Inflammatory macrophage treated with lipopolysaccharide for 4 hours (primary cell): ENCODE measurements around the gene UBE2E2.

Experiments
- DNase-seq: peaks from one replicate; pipeline ENCODE4 v3.0.0-alpha.2; 2020

UBE2E2 gene

GRCh38 chr3:23485922-23486321 lies 282.8 kb downstream of the UBE2E2 start:
- no peak for DNase-seq

- no peak for DNase-seq
Observed at GRCh38 chr3:23487015-23487414, 283.9 kb downstream of the UBE2E2 start.

- DNase-seq: no peak
Observed at GRCh38 chr3:23488618-23489017, 285.5 kb downstream of the UBE2E2 start.

- DNase-seq: peak; percentile 63
Observed at GRCh38 chr3:23489300-23490158, 286.4 kb downstream of the UBE2E2 start.

- peak; percentile 71 for DNase-seq
Observed at GRCh38 chr3:23490459-23490858, 287.3 kb downstream of the UBE2E2 start.

GRCh38 chr3:23492057-23492456 lies 288.9 kb downstream of the UBE2E2 start:
- DNase-seq: no peak

- DNase-seq: no peak
Observed at GRCh38 chr3:23493889-23494288, 290.8 kb downstream of the UBE2E2 start.

- DNase-seq: no peak
Observed at GRCh38 chr3:23494967-23495366, 291.8 kb downstream of the UBE2E2 start.

GRCh38 chr3:23495507-23495906 lies 292.4 kb downstream of the UBE2E2 start:
- DNase-seq: no peak

GRCh38 chr3:23496165-23496564 lies 293.0 kb downstream of the UBE2E2 start:
- no peak for DNase-seq

GRCh38 chr3:23497156-23497555 lies 294.0 kb downstream of the UBE2E2 start:
- no peak for DNase-seq

GRCh38 chr3:23501201-23501802 lies 298.2 kb downstream of the UBE2E2 start:
- DNase-seq: peak; percentile 1

- no peak for DNase-seq
Observed at GRCh38 chr3:23508464-23508863, 305.3 kb downstream of the UBE2E2 start.

GRCh38 chr3:23518441-23518840 lies 315.3 kb downstream of the UBE2E2 start:
- no peak for DNase-seq

- DNase-seq: no peak
Observed at GRCh38 chr3:23519314-23520208, 316.4 kb downstream of the UBE2E2 start.

- DNase-seq: no peak
Observed at GRCh38 chr3:23527326-23527725, 324.2 kb downstream of the UBE2E2 start.

- no peak for DNase-seq
Observed at GRCh38 chr3:23533596-23533995, 330.5 kb downstream of the UBE2E2 start.

- DNase-seq: no peak
Observed at GRCh38 chr3:23533996-23534395, 330.9 kb downstream of the UBE2E2 start.

GRCh38 chr3:23537101-23537551 lies 334.0 kb downstream of the UBE2E2 start:
- DNase-seq: no peak

- DNase-seq: no peak
Observed at GRCh38 chr3:23539185-23539584, 336.1 kb downstream of the UBE2E2 start.

GRCh38 chr3:23540600-23540999 lies 337.5 kb downstream of the UBE2E2 start:
- no peak for DNase-seq

GRCh38 chr3:23542079-23542478 lies 339.0 kb downstream of the UBE2E2 start:
- no peak for DNase-seq

GRCh38 chr3:23546181-23546580 lies 343.1 kb downstream of the UBE2E2 start:
- peak; percentile 60 for DNase-seq
